HL-60/S4 (cell line): Measurements from ENCODE around the gene GNB4.

Source experiments
- in situ Hi-C: fragments of 300-500 bp; cut with MboI; formaldehyde crosslinking; loops from 2 replicates; pipeline ENCODE4 v1.14.3; 2022; ENCODE audit warnings: low sequenced_read_pairs

Gene GNB4

DNA sequence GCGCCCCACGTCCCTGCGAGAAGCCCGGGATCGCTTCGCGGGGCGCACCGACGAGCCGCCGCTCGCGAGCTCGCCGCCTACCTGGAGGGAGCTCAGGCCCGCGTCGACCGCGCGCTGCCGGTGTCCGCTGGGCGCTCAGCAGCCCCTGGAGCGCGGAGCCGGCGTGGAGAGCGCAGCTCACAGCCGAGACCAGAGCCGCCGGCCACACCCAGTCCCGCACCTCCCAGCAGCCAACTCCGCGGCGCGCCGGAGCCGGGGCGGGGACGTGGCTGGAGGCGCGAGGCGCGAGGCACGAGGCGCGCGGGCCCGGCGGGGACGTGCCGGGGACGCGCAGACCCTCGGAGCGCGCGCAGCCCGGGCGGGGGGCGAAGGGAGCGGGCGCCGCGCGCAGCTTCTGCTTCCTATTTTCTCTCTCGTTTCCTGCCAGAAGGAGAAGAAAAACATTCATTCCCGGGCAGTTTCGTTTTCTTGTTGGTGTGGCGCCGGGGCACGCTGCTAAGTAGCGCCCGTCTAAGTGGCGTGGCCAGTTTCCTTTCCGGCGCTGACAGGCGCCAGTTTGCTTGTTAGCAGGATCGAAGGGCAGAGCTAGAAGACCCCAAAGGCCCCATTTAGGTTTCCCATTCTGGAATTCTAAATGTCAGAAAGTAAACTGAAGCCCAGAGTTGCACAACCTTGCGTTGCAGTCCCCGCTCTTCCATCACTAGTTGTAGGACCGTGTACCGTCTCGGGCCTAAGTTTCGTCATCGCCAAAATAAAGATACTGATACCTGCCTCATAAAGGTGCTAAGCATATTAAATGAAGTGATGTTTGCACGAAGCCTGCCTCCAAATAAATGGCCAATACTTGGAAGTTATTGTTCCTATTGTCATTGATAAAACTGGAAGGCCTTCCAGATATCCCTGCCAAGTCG lies at the start of gene GNB4:
TSS of gene GNB4 (minus strand) at position 206 of the 911 bp plus-strand sequence. CDS start 25,270 bp downstream, outside the sequence.
- in situ Hi-C loops: no loop called here

DNA sequence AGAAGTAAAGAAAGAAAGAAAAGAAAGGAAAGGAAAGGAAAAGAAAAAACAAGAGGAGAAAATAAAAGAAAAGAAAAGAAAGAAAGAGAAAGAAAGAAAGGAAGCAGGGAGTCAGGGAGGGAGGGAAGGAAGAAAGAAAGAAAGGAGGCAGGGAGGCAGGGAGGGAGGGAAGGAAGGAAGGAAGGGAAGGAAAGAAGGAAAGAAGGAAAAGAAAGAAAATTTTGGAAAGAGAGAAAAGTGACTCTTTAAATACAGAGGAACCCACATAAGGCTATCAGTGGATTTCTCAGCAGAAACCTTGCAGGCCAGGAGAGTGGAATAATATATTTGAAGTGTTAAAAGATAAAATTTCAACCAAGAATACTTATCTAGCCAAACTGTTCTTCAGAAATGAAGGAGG lies 44.2 kb upstream of the GNB4 start:
- in situ Hi-C loops: no loop called here

DNA sequence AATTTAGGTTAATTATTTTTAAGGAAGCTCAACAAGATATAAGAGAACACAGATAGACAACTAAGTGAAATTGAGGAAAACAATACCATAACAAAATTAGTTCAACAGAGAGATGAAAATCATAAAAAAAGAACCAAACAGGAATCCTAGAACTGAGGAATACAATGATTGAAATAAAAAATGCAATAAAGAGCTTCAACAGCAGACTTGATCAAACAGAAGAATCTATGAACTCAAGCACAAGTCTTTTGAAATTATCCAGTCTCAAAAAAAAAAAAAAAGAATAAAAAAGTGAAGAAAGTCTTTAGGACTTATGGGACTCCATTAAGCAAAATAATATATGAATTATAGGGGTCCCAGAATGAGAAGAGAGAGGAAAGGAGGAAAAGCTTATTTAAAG lies 42.0 kb upstream of the GNB4 start:
- in situ Hi-C loops: no loop called here

DNA sequence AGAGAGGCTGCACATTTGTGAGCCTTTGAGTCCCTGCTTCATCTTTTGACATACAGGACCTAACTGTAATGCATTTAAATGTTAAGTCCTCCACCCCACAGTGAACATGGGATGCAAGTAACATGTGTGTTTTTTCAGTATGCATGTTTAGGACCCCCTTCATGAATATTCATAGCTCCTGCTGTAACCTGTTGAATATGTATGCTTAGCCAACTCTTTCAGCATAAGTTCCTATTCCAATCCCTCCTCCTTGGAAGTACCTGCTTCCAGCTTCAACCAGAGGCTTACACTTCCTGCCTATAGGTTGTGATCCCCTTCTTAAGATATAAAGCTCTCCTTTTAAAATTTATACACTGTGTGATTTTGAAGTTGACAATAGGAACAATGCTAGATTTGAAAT lies 36.9 kb upstream of the GNB4 start:
- in situ Hi-C loops: no loop called here

DNA sequence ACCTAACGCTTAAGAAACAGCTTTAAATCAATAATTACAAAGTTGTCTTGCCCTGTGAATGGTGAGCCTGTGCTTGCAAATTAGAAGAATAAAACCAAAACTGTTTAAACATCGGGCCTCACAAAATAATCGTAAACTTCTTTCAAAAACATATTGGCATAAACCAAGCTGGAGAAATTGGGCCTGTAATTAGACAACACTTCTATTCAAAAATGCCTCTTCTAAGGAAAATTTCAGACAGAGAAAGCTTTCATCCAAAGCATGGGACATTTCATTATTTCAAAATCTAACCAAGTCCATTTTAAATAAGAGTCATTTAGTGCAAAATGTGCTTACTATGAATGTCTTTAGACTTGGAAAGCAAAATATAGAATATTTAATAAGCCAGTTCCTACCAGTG lies 35.5 kb upstream of the GNB4 start:
- in situ Hi-C loops: no loop called here

- in situ Hi-C loops: no loop called here
Observed at GRCh38 chr3:179482857-179483256, 31.6 kb upstream of the GNB4 start.

DNA sequence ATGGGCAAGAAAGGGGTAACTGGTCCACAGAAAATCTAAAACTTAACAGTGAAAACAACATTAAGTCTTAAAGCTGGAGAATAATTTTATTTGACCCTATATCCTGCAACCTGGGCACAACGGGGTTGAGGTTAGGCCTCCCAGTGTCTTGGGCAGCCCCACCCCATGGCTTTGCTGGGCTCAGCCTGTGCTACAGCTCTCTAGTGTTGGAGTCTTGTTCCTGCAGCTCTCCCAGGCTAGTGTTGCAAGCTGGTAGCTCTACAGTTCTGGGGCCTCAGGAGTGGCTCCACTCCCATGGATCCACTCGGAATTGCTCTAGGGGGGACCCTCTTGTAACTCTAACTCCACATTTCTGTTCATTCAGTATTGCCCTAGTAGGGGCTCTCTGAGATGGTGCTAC lies 24.9 kb upstream of the GNB4 start:
- in situ Hi-C loops: no loop called here

DNA sequence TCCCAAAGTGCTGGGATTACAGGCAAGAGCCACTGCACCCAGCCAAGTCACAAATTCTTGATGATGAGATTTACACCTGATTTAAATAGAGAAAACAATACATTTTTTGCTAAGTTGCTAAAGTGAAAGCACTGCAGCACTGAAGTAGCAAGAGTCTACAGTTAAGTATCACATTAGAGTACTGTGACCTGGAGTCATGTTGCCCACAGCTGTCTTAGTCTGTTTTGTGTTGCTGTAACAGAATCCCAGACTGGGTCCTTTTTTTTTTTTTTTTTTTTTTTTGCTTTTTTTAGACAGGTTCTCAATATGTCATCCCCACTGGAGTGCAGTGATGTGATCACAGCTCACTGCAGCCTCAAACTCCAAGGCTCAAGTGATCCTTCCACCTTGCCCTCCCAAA lies 23.2 kb upstream of the GNB4 start:
- in situ Hi-C loops: no loop called here

DNA sequence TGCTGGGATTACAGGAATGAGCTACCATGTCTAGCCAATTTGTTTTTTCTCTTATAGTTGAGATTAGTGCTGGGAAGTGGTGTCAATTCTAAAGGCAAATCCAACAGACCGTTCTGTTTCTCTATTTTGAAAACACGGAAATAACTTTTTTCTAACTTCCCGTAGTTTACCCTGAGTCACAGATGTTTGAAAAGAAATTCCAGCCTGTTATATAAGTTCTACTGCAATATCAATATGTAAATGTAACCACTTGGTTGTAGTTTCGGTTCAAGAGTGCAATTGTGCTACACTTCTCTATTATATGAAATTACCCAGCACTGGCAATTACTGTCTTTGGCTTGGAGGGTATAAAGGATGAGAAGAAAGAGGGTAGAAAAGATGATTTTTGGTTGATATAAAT lies 22.3 kb upstream of the GNB4 start:
- in situ Hi-C loops: no loop called here

- in situ Hi-C loops: no loop called here
Observed at GRCh38 chr3:179464323-179465092, 13.2 kb upstream of the GNB4 start.

DNA sequence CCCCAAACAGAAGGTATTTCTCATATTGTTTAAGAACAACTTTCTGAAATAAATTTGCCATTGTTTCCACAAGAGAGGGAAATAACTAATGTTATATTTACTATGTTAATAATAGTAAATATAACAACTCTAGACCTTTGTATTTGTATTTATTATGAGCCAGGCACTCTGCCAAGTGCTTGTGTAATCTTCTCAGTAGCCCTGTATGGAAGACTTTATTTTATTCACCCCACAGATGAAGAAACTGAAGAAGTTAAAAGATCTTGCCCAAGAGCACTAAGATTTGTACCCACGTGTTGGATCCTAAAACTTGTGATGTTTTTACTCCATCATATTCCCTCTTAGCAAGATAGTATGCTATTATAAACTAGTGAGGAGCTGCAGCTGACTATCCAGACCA lies 12.0 kb upstream of the GNB4 start:
- in situ Hi-C loops: no loop called here

- in situ Hi-C loops: no loop called here
Observed at GRCh38 chr3:179460260-179460659, 9.0 kb upstream of the GNB4 start.

- in situ Hi-C loops: no loop called here
Observed at GRCh38 chr3:179455954-179456353, 4.7 kb upstream of the GNB4 start.

DNA sequence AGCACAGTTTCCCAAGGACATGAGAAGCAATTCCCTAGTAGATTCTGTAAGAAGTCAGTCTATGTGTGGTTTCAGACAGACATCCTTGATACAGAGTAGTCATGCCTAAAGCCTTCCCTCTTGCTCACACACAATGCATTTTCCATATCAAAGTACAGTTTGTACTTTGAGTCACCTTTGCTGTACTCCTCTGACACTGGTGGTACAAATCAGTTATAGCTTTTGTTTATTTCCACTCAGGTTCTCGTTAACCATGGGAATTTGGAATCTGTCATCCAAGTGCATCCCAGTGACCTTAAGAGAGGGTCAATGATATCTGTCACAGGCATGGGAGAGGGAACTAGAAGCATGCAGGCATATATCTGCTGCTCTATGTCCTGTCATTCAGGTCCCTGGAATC lies 3.6 kb upstream of the GNB4 start:
- in situ Hi-C loops: no loop called here

DNA sequence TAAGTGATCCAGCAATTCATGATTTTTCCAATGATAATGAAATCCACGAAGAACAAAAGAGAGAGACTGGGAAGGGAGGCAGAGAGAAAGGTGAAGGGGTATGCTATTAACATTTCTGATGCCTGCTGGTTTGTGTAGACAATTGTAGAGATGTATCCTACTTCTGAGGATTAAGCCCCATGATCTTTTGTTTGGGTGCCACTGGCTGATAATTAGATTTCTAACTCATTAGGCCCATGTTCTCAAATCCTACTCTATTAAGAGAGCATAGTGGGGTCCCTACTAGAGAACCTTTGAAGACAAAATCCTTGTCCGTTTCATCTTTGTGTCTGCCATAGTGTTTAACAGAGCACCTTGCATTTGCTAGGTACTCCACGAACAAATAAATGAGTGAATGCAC lies 2.7 kb upstream of the GNB4 start:
- in situ Hi-C loops: no loop called here

- in situ Hi-C loops: no loop called here
Observed at GRCh38 chr3:179452872-179453271, 1.6 kb upstream of the GNB4 start.

DNA sequence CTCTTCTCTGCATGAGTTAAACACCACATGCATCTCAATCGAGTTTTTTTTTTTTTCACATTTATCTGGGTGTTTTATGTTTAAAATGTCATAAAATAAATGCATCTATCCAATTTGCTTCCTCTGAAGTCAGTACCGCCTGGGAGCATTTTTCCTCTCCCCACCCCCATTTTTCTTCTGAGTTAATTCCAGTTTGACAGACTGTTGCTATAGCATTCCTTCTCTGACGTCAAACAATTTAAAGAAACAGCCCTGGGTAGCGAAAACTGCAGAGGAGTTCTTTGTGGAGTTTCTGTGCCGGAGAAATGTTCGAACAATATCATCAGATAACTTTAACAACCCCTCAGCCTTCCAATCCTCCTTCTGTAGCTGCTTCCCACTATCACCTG lies 900 bp upstream of the GNB4 start:
- in situ Hi-C loops: no loop called here

DNA sequence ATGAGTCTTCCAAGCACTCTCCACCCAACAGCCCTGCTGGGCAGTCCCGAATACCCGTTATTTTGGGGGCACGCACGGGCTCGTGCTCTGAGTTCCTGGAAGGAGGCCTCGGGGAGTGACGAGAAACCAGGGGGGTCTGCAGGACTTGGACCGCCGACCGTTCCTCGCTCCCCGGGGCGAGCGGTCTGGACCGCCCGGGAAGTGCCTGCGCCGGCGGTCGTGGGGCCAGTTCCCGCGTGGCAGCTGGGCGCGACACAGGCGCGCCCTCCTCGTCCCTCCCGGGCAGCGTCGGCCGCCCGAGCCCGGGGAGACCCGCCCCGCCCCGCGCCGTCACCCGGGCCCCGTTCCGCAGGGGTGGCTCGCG lies 387 bp downstream of the GNB4 start:
- in situ Hi-C loops: no loop called here

DNA sequence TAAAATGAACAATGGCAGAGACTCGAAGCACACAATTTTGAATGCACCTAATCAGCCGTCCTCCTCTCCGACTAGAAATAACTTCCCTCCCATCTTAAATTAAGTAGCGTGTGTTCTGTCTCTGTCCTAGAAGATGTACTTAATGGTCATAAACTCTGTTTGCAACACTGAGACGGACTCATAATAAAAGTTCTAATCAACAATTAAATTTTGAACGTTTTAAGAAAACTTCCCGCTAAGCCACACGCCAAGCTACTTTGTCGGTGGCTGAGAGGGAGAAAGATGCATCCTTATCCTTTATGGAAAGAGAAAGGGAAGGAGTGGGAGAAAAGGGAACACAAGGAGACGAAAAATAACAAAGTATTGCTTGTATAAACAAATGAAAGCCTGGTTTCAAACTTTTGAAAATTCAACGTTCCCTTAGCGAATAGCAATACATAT lies 989 bp downstream of the GNB4 start:
- in situ Hi-C loops: no loop called here

DNA sequence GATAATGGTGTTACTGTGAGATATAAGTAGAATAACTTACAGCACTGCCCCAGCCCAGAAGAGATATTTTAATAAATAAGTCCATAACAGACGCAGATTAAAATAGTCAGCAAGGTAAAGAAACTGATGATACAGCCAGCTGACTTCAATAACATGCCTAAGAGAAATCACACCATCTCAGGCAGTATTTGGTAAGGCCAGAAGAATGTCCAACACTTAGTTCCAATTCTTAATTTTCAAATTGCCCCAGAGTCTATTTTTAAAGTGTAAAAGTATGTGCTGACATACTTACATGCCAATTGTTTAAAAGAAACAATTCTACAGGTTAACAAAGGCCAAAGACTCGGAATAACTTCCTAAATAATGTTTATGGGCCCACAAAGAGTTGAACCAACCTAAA lies 1.6 kb downstream of the GNB4 start:
- in situ Hi-C loops: no loop called here

GRCh38 chr3:179447251-179447650 lies 4.0 kb downstream of the GNB4 start:
- in situ Hi-C loops: no loop called here

- in situ Hi-C loops: no loop called here
Observed at GRCh38 chr3:179446501-179446900, 4.8 kb downstream of the GNB4 start.
